A549 treated with AZD9567 at 1 μM for 4 hours (cell line): ENCODE measurements around the gene CNGB1. TPM values are rescaled to one million over a fixed set of nuclear protein-coding genes. Genes with fewer than 3 reads are reported as not detected.

ENCODE experiments used
- total RNA-seq: library from RNA; stranded (reverse); fragments of 200-300 nt; extraction: Qiagen RNA extraction; gene quantifications from 5 replicates; pipeline ENCODE4 v1.2.3, GENCODE V29; 2022; ENCODE audit not compliant: insufficient read depth

Gene CNGB1
- total RNA-seq: 0.02 to 0.16 TPM (median 0.12 TPM) in 4 of 5 replicates, not detected in the other

DNA sequence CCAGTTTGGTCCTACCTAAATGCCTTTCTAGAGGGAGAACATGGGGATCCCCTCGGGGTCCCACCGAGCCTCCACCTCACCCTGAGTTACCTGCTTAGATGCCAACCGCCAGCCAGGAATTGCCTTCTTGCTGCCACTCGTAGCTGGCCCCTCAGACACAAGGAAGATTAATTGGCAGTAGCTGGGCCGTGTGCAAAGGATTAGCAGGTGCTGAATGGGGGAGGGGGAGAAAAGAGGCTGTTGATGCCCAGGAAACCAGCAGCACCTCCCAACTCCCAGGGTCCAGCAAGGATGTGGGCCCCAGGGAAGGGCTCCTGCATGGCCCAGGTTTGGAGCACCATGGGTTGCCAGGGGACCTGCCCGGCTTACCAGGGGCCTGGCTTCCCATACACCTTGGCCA is at the start of gene CNGB1:
TSS of gene CNGB1 (minus strand) at position 159 of the 400 bp plus-strand sequence. CDS start 3,842 bp downstream, outside the sequence.

DNA sequence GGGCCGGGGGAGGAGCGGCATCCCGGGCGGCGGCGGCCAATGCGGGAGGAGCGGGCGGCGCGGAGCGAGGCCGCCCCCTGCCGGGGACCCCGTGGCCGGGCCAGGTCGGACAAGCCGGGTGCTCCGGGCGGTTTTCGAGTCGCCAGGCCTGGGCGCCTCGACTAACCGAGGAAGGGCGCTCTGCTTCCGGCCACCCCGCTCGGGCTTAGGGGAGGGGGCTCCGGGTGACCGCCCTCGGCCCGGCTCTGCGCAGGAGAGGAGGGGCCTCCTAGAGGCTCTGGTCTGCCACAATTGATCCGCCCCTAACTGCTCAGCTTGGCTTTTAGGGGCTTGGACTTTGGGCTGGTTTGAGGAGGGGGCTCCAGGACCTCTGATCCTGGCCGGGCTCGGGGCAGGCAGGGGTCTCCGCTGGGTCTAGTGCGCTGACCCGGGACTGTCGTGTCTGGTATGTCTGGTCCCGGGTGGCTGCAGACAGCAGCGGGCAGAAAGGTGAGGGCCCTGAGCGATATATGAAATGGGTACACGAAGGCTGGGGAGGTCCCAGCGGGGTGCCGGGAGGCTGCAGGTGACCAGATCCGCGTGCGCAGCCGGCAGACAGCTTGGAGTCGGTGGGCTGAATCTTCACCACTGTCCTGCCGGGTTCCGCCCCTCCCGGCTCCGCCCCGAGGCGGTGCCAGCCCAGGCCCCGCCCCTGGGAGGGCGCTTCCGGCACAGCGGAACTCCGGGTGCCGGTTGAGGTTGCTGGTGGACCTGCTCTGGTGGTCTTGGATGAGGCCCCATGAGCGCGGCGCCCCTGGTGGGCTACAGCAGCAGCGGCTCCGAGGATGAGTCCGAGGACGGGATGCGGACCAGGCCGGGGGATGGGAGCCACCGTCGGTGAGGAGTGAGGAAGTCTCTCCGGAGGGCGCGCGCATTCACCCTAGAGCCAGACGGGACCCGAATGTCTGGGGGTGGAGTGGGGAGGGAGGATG is 30.1 kb upstream of the CNGB1 start, which contains the start of gene USB1:
TSS of gene USB1 (plus strand) at position 702 of the 971 bp plus-strand sequence. CDS start at position 779, 77 bp downstream.

DNA sequence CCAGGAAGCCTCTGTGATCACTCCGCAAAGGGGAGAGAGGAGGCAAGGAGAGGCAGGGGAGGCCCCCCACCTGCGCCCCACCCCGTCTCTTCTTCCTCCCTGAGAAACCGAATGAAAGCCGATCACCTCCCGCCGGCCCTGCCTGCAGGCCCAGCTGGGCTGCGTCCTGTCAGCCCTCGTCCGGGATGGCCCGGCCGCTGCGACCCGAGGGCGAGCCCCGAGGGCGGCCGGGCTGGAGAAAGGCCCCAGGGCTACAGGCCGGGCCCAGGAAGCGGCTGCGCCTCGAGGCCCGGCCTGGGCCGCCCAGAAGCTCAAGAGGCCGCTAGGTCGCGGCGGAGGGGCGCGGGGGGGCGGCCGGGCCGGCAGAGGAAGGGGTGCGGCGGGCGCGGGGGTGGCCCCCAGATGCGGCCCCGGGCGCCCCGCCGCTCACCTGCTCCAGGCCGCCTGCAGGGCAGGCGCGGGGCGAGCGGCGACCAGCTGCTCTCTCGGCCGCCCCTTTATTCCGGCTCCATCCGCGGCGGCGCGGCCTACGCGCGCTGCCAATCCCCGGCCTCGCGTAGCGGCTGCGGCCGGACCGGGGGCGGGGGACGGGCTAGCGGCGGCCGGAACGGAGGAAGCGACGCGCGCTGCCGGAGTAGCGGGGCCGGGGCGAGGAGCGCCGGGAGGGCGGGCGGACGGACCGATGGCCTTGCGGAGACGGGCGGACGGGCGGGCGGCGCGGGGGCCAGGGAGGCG is 29.2 kb upstream of the CNGB1 start, which contains the start of gene ZNF319:
TSS of gene ZNF319 (minus strand) at position 702 of the 735 bp plus-strand sequence. CDS start 2,407 bp downstream, outside the sequence.

Other genes with a start within 250 kb of the CNGB1 start
- 15.6 to 22.6 TPM (median 21.3 TPM) in 5 replicates for gene KATNB1, start 235.4 kb downstream of the CNGB1 start, total RNA-seq
- gene KIFC3, start 168.6 kb downstream of the CNGB1 start, total RNA-seq: 92.5 to 142 TPM (median 136 TPM) in 5 replicates
- 12.9 to 17.1 TPM (median 13.8 TPM) in 5 replicates for gene ZNF319, start 29.5 kb upstream of the CNGB1 start, total RNA-seq
- gene USB1, start 30.3 kb upstream of the CNGB1 start, total RNA-seq: 75.5 to 161 TPM (median 81.9 TPM) in 5 replicates
- gene MMP15, start 54.6 kb upstream of the CNGB1 start, total RNA-seq: 22.4 to 40.1 TPM (median 37.5 TPM) in 5 replicates
- gene CFAP20, start 158.3 kb upstream of the CNGB1 start, total RNA-seq: 49.8 to 60.7 TPM (median 58.8 TPM) in 5 replicates
- 51.2 to 76.0 TPM (median 53.3 TPM) in 5 replicates for gene CSNK2A2, start 227.0 kb upstream of the CNGB1 start, total RNA-seq